GM10266 (cell line): Measurements from ENCODE around the gene BMF.

ENCODE experiments used
- DNase-seq: peaks from one replicate; pipeline ENCODE4 v3.0.0; 2012; ENCODE audit errors: extremely low spot score
- CTCF ChIP-seq: IDR thresholded peaks from 2 replicates; pipeline ENCODE4 v1.5.1; 2012; ENCODE audit warnings: mild to moderate bottlenecking, low read depth; ENCODE audit not compliant: control insufficient read depth, insufficient read depth; ENCODE audit errors: missing control alignments

BMF gene

GRCh38 chr15:40065166-40065565 is 43.5 kb downstream of the BMF start:
- no peak for TF ChIP-seq CTCF
- no peak for DNase-seq

- no peak for TF ChIP-seq CTCF
- peak; percentile 72 for DNase-seq
These were observed 44.3 kb downstream of the BMF start for GRCh38 chr15:40064231-40064894.

GRCh38 chr15:40063563-40064011 is 45.1 kb downstream of the BMF start:
- DNase-seq: no peak
- TF ChIP-seq CTCF: no peak

- no peak for TF ChIP-seq CTCF
- DNase-seq: no peak
These were observed 45.7 kb downstream of the BMF start for GRCh38 chr15:40062816-40063562.

- peak; percentile 61 for DNase-seq
- TF ChIP-seq CTCF: no peak
These were observed 47.3 kb downstream of the BMF start for GRCh38 chr15:40061212-40061901.

- no peak for TF ChIP-seq CTCF
These were observed 48.3 kb downstream of the BMF start for GRCh38 chr15:40060236-40060961.

More at GRCh38 chr15:40060236-40060961, 48.3 kb downstream of the BMF start:
- DNase-seq: no peak
